T-helper 2 cell treated with Interferon-gamma antibody and Interleukin-4, amounts not matched to agents 5 μg/mL and 100 μg/mL, for 36 hours (primary cell): ENCODE results near the gene RRP9.
A peak's percentile ranks its signal among the peaks of the same experiment; 100 is the strongest.

Experiments used
- DNase-seq: peaks from one replicate; pipeline ENCODE4 v3.0.0; 2021; ENCODE audit warnings: low spot score
- H3K27ac Mint-ChIP-seq: one replicate; pipeline ENCODE4 v1.8.0; 2021; ENCODE audit warnings: mild to moderate bottlenecking, mixed read lengths
- H3K27me3 Mint-ChIP-seq: one replicate; pipeline ENCODE4 v1.8.0; 2021; ENCODE audit warnings: low read depth, mixed read lengths
- H3K36me3 Mint-ChIP-seq: one replicate; pipeline ENCODE4 v1.8.0; 2021; ENCODE audit warnings: low read depth, mixed read lengths
- H3K4me1 Mint-ChIP-seq: one replicate; pipeline ENCODE4 v1.8.0; 2021; ENCODE audit warnings: low read depth, mixed read lengths
- H3K4me3 Mint-ChIP-seq: one replicate; pipeline ENCODE4 v1.8.0; 2022; ENCODE audit warnings: mild to moderate bottlenecking, moderate library complexity, mixed read lengths
- H3K9me3 Mint-ChIP-seq: one replicate; pipeline ENCODE4 v1.8.0; 2021; ENCODE audit warnings: mixed read lengths

Gene RRP9

GRCh38 chr3:51955175-51955892, 13.6 kb upstream of the RRP9 start, which contains the start of gene GPR62:
Gene GPR62, plus strand, starts transcription at chr3:51955381. Its CDS starts 272 bp downstream, at chr3:51955653.
- no peak for DNase-seq
- peaks cover 3% of the 10 kb centered on the region for H3K36me3 Mint-ChIP-seq
- H3K9me3 Mint-ChIP-seq = no peaks in the 10 kb centered on the region
- peaks cover 33% of the 10 kb centered on the region for H3K27me3 Mint-ChIP-seq
- no peak within 1 kb of the TSS for H3K27ac Mint-ChIP-seq
- no peak within 1 kb of the TSS for H3K4me3 Mint-ChIP-seq
- H3K4me1 Mint-ChIP-seq = no peaks in the 10 kb centered on the region

GRCh38 chr3:51954713-51955112, 13.0 kb upstream of the RRP9 start:
- no peak for DNase-seq

GRCh38 chr3:51954105-51954504, 12.4 kb upstream of the RRP9 start:
- peaks cover 3% of the 10 kb centered on the region for H3K36me3 Mint-ChIP-seq
- no peak overlapping the region for H3K27ac Mint-ChIP-seq
- no peaks in the 10 kb centered on the region for H3K9me3 Mint-ChIP-seq
- no peaks in the 10 kb centered on the region for H3K4me1 Mint-ChIP-seq
- DNase-seq = no peak
- H3K4me3 Mint-ChIP-seq = no peak overlapping the region
- peaks cover 33% of the 10 kb centered on the region for H3K27me3 Mint-ChIP-seq

More at GRCh38 chr3:51954713-51955112, 13.0 kb upstream of the RRP9 start:
- Mint-ChIP-seq H3K4me1 (no peaks in the 10 kb centered on the region), H3K4me3 (no peak overlapping the region), H3K27me3 (peaks cover 33% of the 10 kb centered on the region), H3K27ac (no peak overlapping the region), H3K9me3 (no peaks in the 10 kb centered on the region), H3K36me3 (peaks cover 3% of the 10 kb centered on the region)

- Mint-ChIP-seq H3K4me1 (no peaks in the 10 kb centered on the region), H3K36me3 (peaks cover 3% of the 10 kb centered on the region), H3K27me3 (peaks cover 33% of the 10 kb centered on the region), H3K27ac (no peak overlapping the region), H3K9me3 (no peaks in the 10 kb centered on the region), H3K4me3 (no peak overlapping the region)
- no peak for DNase-seq
Observed at GRCh38 chr3:51953445-51953844, 11.7 kb upstream of the RRP9 start.

- no peak for DNase-seq
- Mint-ChIP-seq H3K27ac (no peak overlapping the region), H3K4me1 (no peaks in the 10 kb centered on the region), H3K9me3 (no peaks in the 10 kb centered on the region), H3K27me3 (peaks cover 27% of the 10 kb centered on the region), H3K36me3 (no peaks in the 10 kb centered on the region), H3K4me3 (no peak overlapping the region)
Observed at GRCh38 chr3:51950899-51951298, 9.2 kb upstream of the RRP9 start.

- no peaks in the 10 kb centered on the region for H3K36me3 Mint-ChIP-seq
- no peaks in the 10 kb centered on the region for H3K9me3 Mint-ChIP-seq
- no peak for DNase-seq
- H3K4me1 Mint-ChIP-seq = no peaks in the 10 kb centered on the region
- H3K27me3 Mint-ChIP-seq = peaks cover 15% of the 10 kb centered on the region
- H3K4me3 Mint-ChIP-seq = no peak overlapping the region
- no peak overlapping the region for H3K27ac Mint-ChIP-seq
Observed at GRCh38 chr3:51949121-51949520, 7.4 kb upstream of the RRP9 start.

- no peak for DNase-seq
- no peaks in the 10 kb centered on the region for H3K36me3 Mint-ChIP-seq
Observed at GRCh38 chr3:51948016-51948580, 6.4 kb upstream of the RRP9 start.

GRCh38 chr3:51947215-51947900, 5.7 kb upstream of the RRP9 start:
- Mint-ChIP-seq H3K27ac (no peak overlapping the region), H3K4me1 (peaks cover 5% of the 10 kb centered on the region), H3K36me3 (no peaks in the 10 kb centered on the region), H3K4me3 (no peak overlapping the region), H3K9me3 (no peaks in the 10 kb centered on the region), H3K27me3 (peaks cover 3% of the 10 kb centered on the region)
- DNase-seq = no peak

More at GRCh38 chr3:51948016-51948580, 6.4 kb upstream of the RRP9 start:
- no peak overlapping the region for H3K27ac Mint-ChIP-seq
- no peaks in the 10 kb centered on the region for H3K9me3 Mint-ChIP-seq
- H3K4me1 Mint-ChIP-seq = no peaks in the 10 kb centered on the region
- H3K4me3 Mint-ChIP-seq = no peak overlapping the region
- peaks cover 4% of the 10 kb centered on the region for H3K27me3 Mint-ChIP-seq

GRCh38 chr3:51946796-51947195, 5.1 kb upstream of the RRP9 start:
- H3K9me3 Mint-ChIP-seq = no peaks in the 10 kb centered on the region
- H3K4me3 Mint-ChIP-seq = no peak overlapping the region
- no peak for DNase-seq
- H3K4me1 Mint-ChIP-seq = peaks cover 5% of the 10 kb centered on the region
- H3K36me3 Mint-ChIP-seq = peaks cover under 1% of the 10 kb centered on the region
- no peaks in the 10 kb centered on the region for H3K27me3 Mint-ChIP-seq
- H3K27ac Mint-ChIP-seq = no peak overlapping the region

GRCh38 chr3:51945926-51946705, 4.4 kb upstream of the RRP9 start:
- Mint-ChIP-seq H3K27ac (peak overlapping the region; percentile 21), H3K4me3 (no peak overlapping the region), H3K9me3 (no peaks in the 10 kb centered on the region), H3K36me3 (peaks cover 2% of the 10 kb centered on the region), H3K27me3 (no peaks in the 10 kb centered on the region), H3K4me1 (peaks cover 6% of the 10 kb centered on the region)
- no peak for DNase-seq

GRCh38 chr3:51945031-51945840, 3.5 kb upstream of the RRP9 start:
- no peaks in the 10 kb centered on the region for H3K27me3 Mint-ChIP-seq
- no peak overlapping the region for H3K4me3 Mint-ChIP-seq
- H3K36me3 Mint-ChIP-seq = peaks cover 4% of the 10 kb centered on the region
- H3K4me1 Mint-ChIP-seq = peaks cover 13% of the 10 kb centered on the region
- H3K9me3 Mint-ChIP-seq = no peaks in the 10 kb centered on the region
- no peak overlapping the region for H3K27ac Mint-ChIP-seq
- no peak for DNase-seq

GRCh38 chr3:51944451-51945021, 2.8 kb upstream of the RRP9 start:
- H3K9me3 Mint-ChIP-seq = no peaks in the 10 kb centered on the region
- H3K27me3 Mint-ChIP-seq = no peaks in the 10 kb centered on the region
- H3K27ac Mint-ChIP-seq = peak overlapping the region; percentile 45
- DNase-seq = no peak
- no peak overlapping the region for H3K4me3 Mint-ChIP-seq
- H3K4me1 Mint-ChIP-seq = peaks cover 15% of the 10 kb centered on the region
- H3K36me3 Mint-ChIP-seq = peaks cover 4% of the 10 kb centered on the region
